ENCODE results near the gene SERPINB2. TPM values are rescaled to one million over a fixed set of nuclear protein-coding genes. Genes with fewer than 3 reads are reported as not detected.

The SERPINB2 gene
- not detected for total RNA-seq

GRCh38 chr18:63887424-63887823 is at the start of gene SERPINB2:
Gene SERPINB2, plus strand, starts transcription at chr18:63887705. Its CDS starts 3,740 bp downstream, at chr18:63891445.
- FAIRE-seq (no peak), DNase-seq (ENCODE audit: low spot score in 2 of 2) (no peak)

GRCh38 chr18:63843008-63843407 is 44.5 kb upstream of the SERPINB2 start:
- no peak for DNase-seq (ENCODE audit: low spot score in 2 of 2)
- FAIRE-seq, result no peak

- FAIRE-seq (no peak), DNase-seq (ENCODE audit: low spot score in 2 of 2) (no peak)
These were observed 43.3 kb upstream of the SERPINB2 start for GRCh38 chr18:63844254-63844653.

GRCh38 chr18:63848159-63848558 is 39.3 kb upstream of the SERPINB2 start:
- DNase-seq (ENCODE audit: low spot score in 2 of 2) (no peak), FAIRE-seq (no peak)

GRCh38 chr18:63850020-63850419 is 37.5 kb upstream of the SERPINB2 start:
- DNase-seq (ENCODE audit: low spot score in 2 of 2), result no peak
- no peak for FAIRE-seq

GRCh38 chr18:63850636-63851035 is 36.9 kb upstream of the SERPINB2 start:
- no peak for FAIRE-seq
- DNase-seq (ENCODE audit: low spot score in 2 of 2), result no peak

- no peak for FAIRE-seq
- no peak for DNase-seq (ENCODE audit: low spot score in 2 of 2)
These were observed 29.0 kb upstream of the SERPINB2 start for GRCh38 chr18:63858456-63858855.

- FAIRE-seq (no peak), DNase-seq (ENCODE audit: low spot score in 2 of 2) (no peak)
These were observed 27.6 kb upstream of the SERPINB2 start for GRCh38 chr18:63859781-63860475.

- FAIRE-seq, result no peak
These were observed 27.0 kb upstream of the SERPINB2 start for GRCh38 chr18:63860531-63860930.

GRCh38 chr18:63867368-63868125 is 20.0 kb upstream of the SERPINB2 start:
- DNase-seq (ENCODE audit: low spot score in 2 of 2) (no peak), FAIRE-seq (no peak)

More at GRCh38 chr18:63860531-63860930, 27.0 kb upstream of the SERPINB2 start:
- DNase-seq (ENCODE audit: low spot score in 2 of 2), result no peak

- no peak for FAIRE-seq
- DNase-seq (ENCODE audit: low spot score in 2 of 2), result no peak
These were observed 19.0 kb upstream of the SERPINB2 start for GRCh38 chr18:63868546-63868945.

- no peak for DNase-seq (ENCODE audit: low spot score in 2 of 2)
- FAIRE-seq, result no peak
These were observed 18.1 kb upstream of the SERPINB2 start for GRCh38 chr18:63869374-63869773.

- DNase-seq (ENCODE audit: low spot score in 2 of 2), result no peak
- no peak for FAIRE-seq
These were observed 17.7 kb upstream of the SERPINB2 start for GRCh38 chr18:63869851-63870250.

GRCh38 chr18:63871836-63872235 is 15.7 kb upstream of the SERPINB2 start:
- DNase-seq (ENCODE audit: low spot score in 2 of 2) (no peak), FAIRE-seq (no peak)

- FAIRE-seq (no peak), DNase-seq (ENCODE audit: low spot score in 2 of 2) (no peak)
These were observed 14.9 kb upstream of the SERPINB2 start for GRCh38 chr18:63872586-63872985.

GRCh38 chr18:63878343-63878742 is 9.2 kb upstream of the SERPINB2 start:
- DNase-seq (ENCODE audit: low spot score in 2 of 2) (no peak), FAIRE-seq (no peak)

GRCh38 chr18:63878925-63879324 is 8.6 kb upstream of the SERPINB2 start:
- no peak for DNase-seq (ENCODE audit: low spot score in 2 of 2)
- no peak for FAIRE-seq

GRCh38 chr18:63879709-63880108 is 7.8 kb upstream of the SERPINB2 start:
- FAIRE-seq, result no peak

GRCh38 chr18:63881851-63882250 is 5.7 kb upstream of the SERPINB2 start:
- DNase-seq (ENCODE audit: low spot score in 2 of 2) (no peak), FAIRE-seq (no peak)

More at GRCh38 chr18:63879709-63880108, 7.8 kb upstream of the SERPINB2 start:
- no peak for DNase-seq (ENCODE audit: low spot score in 2 of 2)

- FAIRE-seq (no peak), DNase-seq (ENCODE audit: low spot score in 2 of 2) (no peak)
These were observed 5.0 kb upstream of the SERPINB2 start for GRCh38 chr18:63882333-63883141.

- FAIRE-seq (no peak), DNase-seq (ENCODE audit: low spot score in 2 of 2) (no peak)
These were observed 3.9 kb upstream of the SERPINB2 start for GRCh38 chr18:63883617-63884016.
